NCI-H510A treated with DMSO at 0.1 percent for 48 hours (cell line): Measurements from ENCODE around the gene CYYR1.

Source experiments
- DNase-seq: peaks from one replicate; lab custom pipeline; 2025; lab: John Stamatoyannopoulos, UW

Gene CYYR1

GRCh38 chr21:26553898-26554297 is 19.2 kb downstream of the CYYR1 start:
- no peak for DNase-seq

- DNase-seq, result no peak
Observed at GRCh38 chr21:26550326-26550725, 22.8 kb downstream of the CYYR1 start.

GRCh38 chr21:26546446-26547097 is 26.5 kb downstream of the CYYR1 start:
- no peak for DNase-seq

GRCh38 chr21:26544201-26544775 is 28.8 kb downstream of the CYYR1 start:
- DNase-seq, result no peak

- no peak for DNase-seq
Observed at GRCh38 chr21:26540651-26541050, 32.4 kb downstream of the CYYR1 start.

GRCh38 chr21:26539566-26539965 is 33.5 kb downstream of the CYYR1 start:
- no peak for DNase-seq

- no peak for DNase-seq
Observed at GRCh38 chr21:26534517-26534916, 38.6 kb downstream of the CYYR1 start.

- DNase-seq, result no peak
Observed at GRCh38 chr21:26532208-26532607, 40.9 kb downstream of the CYYR1 start.

GRCh38 chr21:26529526-26529925 is 43.6 kb downstream of the CYYR1 start:
- DNase-seq, result no peak

- no peak for DNase-seq
Observed at GRCh38 chr21:26528882-26529281, 44.2 kb downstream of the CYYR1 start.

- no peak for DNase-seq
Observed at GRCh38 chr21:26522704-26523103, 50.4 kb downstream of the CYYR1 start.

- DNase-seq, result no peak
Observed at GRCh38 chr21:26519142-26519541, 53.9 kb downstream of the CYYR1 start.

GRCh38 chr21:26515257-26515656 is 57.8 kb downstream of the CYYR1 start:
- DNase-seq, result no peak

GRCh38 chr21:26513212-26513611 is 59.9 kb downstream of the CYYR1 start:
- DNase-seq, result no peak

GRCh38 chr21:26512664-26513063 is 60.4 kb downstream of the CYYR1 start:
- DNase-seq, result no peak

GRCh38 chr21:26508903-26509302 is 64.2 kb downstream of the CYYR1 start:
- DNase-seq, result no peak

GRCh38 chr21:26506956-26507355 is 66.1 kb downstream of the CYYR1 start:
- DNase-seq, result no peak

GRCh38 chr21:26505211-26505610 is 67.9 kb downstream of the CYYR1 start:
- no peak for DNase-seq

GRCh38 chr21:26503414-26503813 is 69.7 kb downstream of the CYYR1 start:
- no peak for DNase-seq

- no peak for DNase-seq
Observed at GRCh38 chr21:26501495-26502021, 71.5 kb downstream of the CYYR1 start.

GRCh38 chr21:26499495-26499894 is 73.6 kb downstream of the CYYR1 start:
- no peak for DNase-seq

GRCh38 chr21:26495283-26495849 is 77.7 kb downstream of the CYYR1 start:
- no peak for DNase-seq

GRCh38 chr21:26491663-26492062 is 81.4 kb downstream of the CYYR1 start:
- DNase-seq, result no peak

- no peak for DNase-seq
Observed at GRCh38 chr21:26490771-26491170, 82.3 kb downstream of the CYYR1 start.
